HCT116 (cell line): Measurements from ENCODE around the gene TAAR5. TPM values are rescaled to one million over a fixed set of nuclear protein-coding genes. Genes with fewer than 3 reads are reported as not detected.

ENCODE experiments used
- ATAC-seq: fragments of 200-7000 bp; cut with Tn5 transposase; 2 replicates; pipeline ENCODE4 v1.9.1; 2020; ENCODE audit warnings: mild to moderate bottlenecking, moderate library complexity
- BruUV-seq: library from RNA; stranded (reverse); fragments of 400-500 nt; replicated peaks from 2 replicates; lab custom pipeline; 2021; lab: Mats Ljungman, UMichigan
- CTCF ChIA-PET: fragments of 300-600 bp; sonication (Branson Sonifier 250); formaldehyde crosslinking; loops from one replicate; lab custom pipeline; 2021; ENCODE audit warnings: antibody characterized with exemption; lab: Charles Lee
- POLR2A ChIA-PET: fragments of 300-600, 350-600 bp; sonication (Branson Sonifier 250); formaldehyde crosslinking; loops from one replicate; lab custom pipeline; 2021; ENCODE audit warnings: antibody characterized with exemption; lab: Charles Lee
- RAD21 ChIA-PET, 2 experiments: fragments of 300-600 bp; sonication (Branson Sonifier 250); formaldehyde crosslinking; loops; one replicate each; lab custom pipeline; 2023; ENCODE audit warnings: low total read pairs in 2 of 2; ENCODE audit not compliant: uncharacterized antibody in 2 of 2, unreplicated experiment in 2 of 2, low non-redundant PET in 1 of 2; lab: Charles Lee
- DNase-seq: peaks from one replicate; pipeline ENCODE4 v3.0.0-alpha.2; 2010; ENCODE audit warnings: low read depth, low spot score
- H2AFZ ChIP-seq: fragments of 200-600 bp; shearing (Covaris generic), sonication (generic); 2 replicates; pipeline ENCODE4 v1.6.1; 2017; ENCODE audit warnings: low read depth, mixed run types, mixed read lengths, antibody characterized with exemption, low read length; ENCODE audit not compliant: poor library complexity, severe bottlenecking
- H3K27ac ChIP-seq: 2 replicates; pipeline ENCODE4 v1.5.1; 2012; ENCODE audit warnings: low read depth, low read length
- H3K27me3 ChIP-seq: fragments of 200-600 bp; sonication (generic); 2 replicates; pipeline ENCODE4 v1.6.1; 2016; ENCODE audit warnings: mixed run types, low read length, mixed read lengths; ENCODE audit not compliant: insufficient read depth
- H3K36me3 ChIP-seq, 2 experiments: fragments of 200-500 bp in 1 of 2; fragments of 200-600 bp in 1 of 2; sonication (Bioruptor generic) in 1 of 2; sonication (generic) in 1 of 2; 2 replicates each; pipeline versions ENCODE4 v1.5.1 to v1.6.1; 2014 to 2016; ENCODE audit warnings: low read length in 2 of 2, inconsistent platforms in 1 of 2, mixed read lengths in 1 of 2, mixed run types in 1 of 2; ENCODE audit not compliant: insufficient read depth in 2 of 2, control insufficient read depth in 1 of 2
- H3K4me1 ChIP-seq, 2 experiments: fragments of 200-600 bp in 1 of 2; sonication (generic) in 1 of 2; 2 replicates each; pipeline versions ENCODE4 v1.5.1 to v1.6.1; 2012 to 2017; ENCODE audit warnings: low read length in 2 of 2, inconsistent platforms in 1 of 2, mild to moderate bottlenecking in 1 of 2, mixed read lengths in 1 of 2, mixed run types in 1 of 2, moderate library complexity in 1 of 2; ENCODE audit not compliant: insufficient read depth in 2 of 2, control insufficient read depth in 1 of 2
- H3K4me2 ChIP-seq: fragments of 200-600 bp; sonication (generic); 2 replicates; pipeline ENCODE4 v1.6.1; 2017; ENCODE audit warnings: mixed run types, low read length, mixed read lengths
- H3K4me3 ChIP-seq, 2 experiments: fragments of 200-600 bp in 1 of 2; sonication (generic) in 1 of 2; replicated peaks in 1 of 2; 2 replicates each; pipeline ENCODE4 v1.5.1; 2011 to 2016; ENCODE audit warnings: low read length in 2 of 2, control low read depth in 1 of 2, low read depth in 1 of 2, mild to moderate bottlenecking in 1 of 2, mixed read lengths in 1 of 2, mixed run types in 1 of 2
- H3K79me2 ChIP-seq: fragments of 200-600 bp; sonication (generic); 2 replicates; pipeline ENCODE4 v1.6.1; 2017; ENCODE audit warnings: mild to moderate bottlenecking, mixed run types, low read length, moderate library complexity, mixed read lengths; ENCODE audit not compliant: insufficient read depth
- H3K9ac ChIP-seq: fragments of 200-600 bp; sonication (generic); 2 replicates; pipeline ENCODE4 v1.6.1; 2016; ENCODE audit warnings: low read length, mixed read lengths
- H3K9me2 ChIP-seq: fragments of 200-600 bp; sonication (generic), shearing (Covaris generic); 2 replicates; pipeline ENCODE4 v1.6.1; 2017; ENCODE audit warnings: mixed run types, mild to moderate bottlenecking, moderate library complexity; ENCODE audit not compliant: insufficient read depth
- H3K9me3 ChIP-seq, 2 experiments: fragments of 200-500 bp in 1 of 2; fragments of 200-600 bp in 1 of 2; sonication (Bioruptor generic) in 1 of 2; sonication (generic) in 1 of 2; 2 replicates each; pipeline ENCODE4 v1.6.1; 2014 to 2017; ENCODE audit warnings: low read length in 2 of 2, mixed read lengths in 2 of 2, inconsistent platforms in 1 of 2, low read depth in 1 of 2, mild to moderate bottlenecking in 1 of 2, mixed run types in 1 of 2, moderate library complexity in 1 of 2; ENCODE audit not compliant: control insufficient read depth in 1 of 2, insufficient read depth in 1 of 2
- H4K20me1 ChIP-seq: fragments of 200-600 bp; sonication (generic), shearing (Covaris generic); 2 replicates; pipeline ENCODE4 v1.6.1; 2017; ENCODE audit warnings: mixed run types, mild to moderate bottlenecking, moderate library complexity; ENCODE audit not compliant: insufficient read depth
- EZH2phosphoT487 ChIP-seq: fragments of 200-600 bp; IDR thresholded peaks from 2 replicates; pipeline ENCODE4 v1.6.1; 2018; ENCODE audit warnings: antibody characterized with exemption, borderline replicate concordance
- TCF7L2 ChIP-seq: IDR thresholded peaks from 2 replicates; pipeline ENCODE4 v1.7.0; 2011; ENCODE audit warnings: borderline replicate concordance, inconsistent platforms; ENCODE audit not compliant: insufficient read depth, insufficient read length; ENCODE audit errors: extremely low read depth
- ZBTB33 ChIP-seq: IDR thresholded peaks from 2 replicates; pipeline ENCODE4 v1.6.1; 2011; ENCODE audit warnings: mild to moderate bottlenecking, low read length, moderate library complexity; ENCODE audit not compliant: insufficient replicate concordance; ENCODE audit errors: extremely low read depth
- ZFX ChIP-seq: fragments of 450-650 bp; IDR thresholded peaks from 2 replicates; pipeline ENCODE4 v1.6.1; 2017
- ZNF274 ChIP-seq: fragments of 200-500 bp; sonication (Bioruptor generic); IDR thresholded peaks from 2 replicates; pipeline ENCODE4 v1.6.1; 2014; ENCODE audit warnings: mild to moderate bottlenecking, low read depth, low read length, inconsistent platforms
- intact Hi-C: fragments of 100-400 bp; cut with micrococcal nuclease; formaldehyde crosslinking; loops from 2 replicates; pipeline ENCODE4 v1.10.0; 2022
- total RNA-seq: library from RNA; stranded (reverse); gene quantifications from one replicate; pipeline ENCODE4 v1.2.1, GENCODE V29; 2021; ENCODE audit not compliant: unreplicated experiment

The TAAR5 gene
- total RNA-seq, 1 experiment from 2014 or later, result not detected

GRCh38 chr6:132544826-132545225, 44.7 kb downstream of the TAAR5 start:
- H3K27ac ChIP-seq, result no peak overlapping the region
- CTCF ChIA-PET, result no interaction called here
- H3K9me2 ChIP-seq, result no peaks in the 10 kb centered on the region
- H3K4me3 ChIP-seq, result no peak overlapping the region
- no peaks in the 10 kb centered on the region for H3K36me3 ChIP-seq
- H3K27me3 ChIP-seq, result no peaks in the 10 kb centered on the region
- no peak for DNase-seq
- no peaks in the 10 kb centered on the region for H3K4me1 ChIP-seq
- ATAC-seq, result no peak
- RAD21 ChIA-PET, result no interaction called here
- H3K9me3 ChIP-seq, result no peaks in the 10 kb centered on the region
- H3K4me2 ChIP-seq, result no peak overlapping the region
- no peak overlapping the region for H2AFZ ChIP-seq
- no peaks in the 10 kb centered on the region for H3K79me2 ChIP-seq
- intact Hi-C loops, result no loop called here
- no peak overlapping the region for H3K9ac ChIP-seq
- TF ChIP-seq ZBTB33 (no peak), EZH2phosphoT487 (no peak), TCF7L2 (no peak), ZFX (no peak), ZNF274 (no peak)
- POLR2A ChIA-PET, result no interaction called here
- BruUV-seq, result no TSS peak
- no peaks in the 10 kb centered on the region for H4K20me1 ChIP-seq

Other genes starting within 250 kb of the TAAR5 start
- gene MOXD1, start 188.3 kb downstream of the TAAR5 start, total RNA-seq, result 1.0 TPM
- gene STX7, start 76.6 kb downstream of the TAAR5 start, total RNA-seq, result 27.8 TPM
- not detected for gene TAAR9, start 51.5 kb downstream of the TAAR5 start, total RNA-seq
- not detected for gene TAAR8, start 37.1 kb downstream of the TAAR5 start, total RNA-seq
- not detected for gene TAAR6, start 19.4 kb downstream of the TAAR5 start, total RNA-seq
- not detected for gene TAAR2, start 34.5 kb upstream of the TAAR5 start, total RNA-seq
- not detected for gene TAAR1, start 69.4 kb upstream of the TAAR5 start, total RNA-seq
- not detected for gene VNN1, start 124.3 kb upstream of the TAAR5 start, total RNA-seq
- gene VNN2, start 168.2 kb upstream of the TAAR5 start, total RNA-seq, result 0.37 TPM
- gene SLC18B1, start 208.9 kb upstream of the TAAR5 start, total RNA-seq, result 18.1 TPM
- 1,660 TPM for gene RPS12, start 224.8 kb upstream of the TAAR5 start, total RNA-seq